Subcutaneous abdominal adipose tissue (tissue), 5 donors: ENCODE data around the gene TMEM59.
"Not testable (repeated sequence)": the region's sequence is repeated elsewhere in the genome, so short reads cannot be mapped to it uniquely, and the experiment has no call there.

Source experiments
- H3K27ac ChIP-seq: one replicate; pipeline ENCODE4 v1.7.0; 2013; ENCODE audit warnings: low read depth, mild to moderate bottlenecking, inconsistent platforms, low read length, moderate library complexity
- H3K27me3 ChIP-seq, 5 donors: one replicate each; pipeline ENCODE4 v1.7.0; 2013; ENCODE audit warnings: low read length in 5 of 5, inconsistent platforms in 1 of 5; ENCODE audit not compliant: control insufficient read depth in 5 of 5, insufficient read depth in 4 of 5
- H3K36me3 ChIP-seq, 5 donors: one replicate each; pipeline ENCODE4 v1.7.0; 2013; ENCODE audit warnings: low read length in 5 of 5; ENCODE audit not compliant: control insufficient read depth in 5 of 5, insufficient read depth in 5 of 5
- H3K4me1 ChIP-seq, 5 donors: one replicate each; pipeline ENCODE4 v1.7.0; 2013; ENCODE audit warnings: low read length in 5 of 5, mild to moderate bottlenecking in 3 of 5, moderate library complexity in 1 of 5; ENCODE audit not compliant: control insufficient read depth in 5 of 5, insufficient read depth in 5 of 5
- H3K4me3 ChIP-seq, 5 donors: one replicate each; pipeline ENCODE4 v1.7.0; 2013; ENCODE audit warnings: low read length in 5 of 5, low read depth in 1 of 5
- H3K9ac ChIP-seq, 5 donors: one replicate each; pipeline ENCODE4 v1.7.0; 2013; ENCODE audit warnings: low read length in 5 of 5, mild to moderate bottlenecking in 4 of 5, moderate library complexity in 3 of 5
- H3K9me3 ChIP-seq, 5 donors: one replicate each; pipeline ENCODE4 v1.7.0; 2013; ENCODE audit warnings: low read length in 5 of 5; ENCODE audit not compliant: control insufficient read depth in 5 of 5
- donor health status: healthy.
- donor health status: healthy.
- donor health status: healthy.
- donor health status: healthy.
- donor health status: healthy.

Gene TMEM59

GRCh38 chr1:54053745-54054437 lies 887 bp upstream of the TMEM59 start:
- Histone ChIP-seq H3K9ac (peak overlapping the region; percentile 82 to 98 (median 91)), H3K4me3 (peak overlapping the region; percentile 70 to 99 (median 90)), H3K4me1 (peaks cover 11 to 38% (median 34%) of the 10 kb centered on the region in 5 donors), H3K36me3 (peaks cover 0 to 7% (median 0%) of the 10 kb centered on the region in 5 donors), H3K27ac (peak overlapping the region; percentile 91), H3K27me3 (no peaks in the 10 kb centered on the region), H3K9me3 (no peaks in the 10 kb centered on the region)

- Histone ChIP-seq H3K4me1 (peaks cover 11 to 48% (median 44%) of the 10 kb centered on the region in 5 donors), H3K27ac (peak overlapping the region; percentile 91), H3K36me3 (peaks cover 0 to 2% (median 0%) of the 10 kb centered on the region in 5 donors), H3K9me3 (no peaks in the 10 kb centered on the region), H3K4me3 (peak overlapping the region; percentile 70 to 100 (median 99)), H3K9ac (peak overlapping the region; percentile 85 to 99 (median 96)), H3K27me3 (no peaks in the 10 kb centered on the region)
Measured at GRCh38 chr1:54052431-54052933, 522 bp downstream of the TMEM59 start.

- Histone ChIP-seq H3K9me3 (no peaks in the 10 kb centered on the region), H3K4me3 (peak overlapping the region; percentile 70 to 100 (median 99)), H3K9ac (peak overlapping the region; percentile 85 to 99 (median 96)), H3K27ac (peak overlapping the region; percentile 91), H3K27me3 (no peaks in the 10 kb centered on the region), H3K36me3 (no peaks in the 10 kb centered on the region), H3K4me1 (peaks cover 11 to 53% (median 49%) of the 10 kb centered on the region in 5 donors)
Measured at GRCh38 chr1:54051933-54052430, 1.0 kb downstream of the TMEM59 start.

GRCh38 chr1:54050435-54050834 lies 2.6 kb downstream of the TMEM59 start:
- H3K4me1 ChIP-seq: peaks cover 11 to 54% (median 53%) of the 10 kb centered on the region in 5 donors
- not testable (repeated sequence) for H3K9me3 ChIP-seq, H3K4me3 ChIP-seq, H3K27ac ChIP-seq, H3K27me3 ChIP-seq, H3K9ac ChIP-seq, H3K36me3 ChIP-seq

GRCh38 chr1:54047384-54048305 lies 5.4 kb downstream of the TMEM59 start:
- H3K4me3 ChIP-seq: no peak overlapping the region
- no peak overlapping the region for H3K27ac ChIP-seq
- peaks cover 6 to 12% (median 9%) of the 10 kb centered on the region in 5 donors for H3K36me3 ChIP-seq
- peak overlapping the region in 3 of 5 donors; percentile 9 to 57 (median 19) for H3K9ac ChIP-seq
- no peaks in the 10 kb centered on the region for H3K9me3 ChIP-seq
- H3K4me1 ChIP-seq: peaks cover 4 to 45% (median 39%) of the 10 kb centered on the region in 5 donors
- no peaks in the 10 kb centered on the region for H3K27me3 ChIP-seq

- peak overlapping the region; percentile 12 for H3K27ac ChIP-seq
- H3K27me3 ChIP-seq: no peaks in the 10 kb centered on the region
- peaks cover 14 to 20% (median 18%) of the 10 kb centered on the region in 5 donors for H3K36me3 ChIP-seq
- peaks cover 0 to 38% (median 32%) of the 10 kb centered on the region in 5 donors for H3K4me1 ChIP-seq
- H3K9me3 ChIP-seq: no peaks in the 10 kb centered on the region
- peak overlapping the region in 2 of 5 donors; percentile 9 to 57 for H3K9ac ChIP-seq
- no peak overlapping the region for H3K4me3 ChIP-seq
Measured at GRCh38 chr1:54046671-54047383, 6.2 kb downstream of the TMEM59 start.

- no peaks in the 10 kb centered on the region for H3K27me3 ChIP-seq
- no peak overlapping the region for H3K27ac ChIP-seq
- no peak overlapping the region for H3K9ac ChIP-seq
- peaks cover 0 to 28% (median 21%) of the 10 kb centered on the region in 5 donors for H3K4me1 ChIP-seq
- no peak overlapping the region for H3K4me3 ChIP-seq
- no peaks in the 10 kb centered on the region for H3K9me3 ChIP-seq
- peaks cover 25 to 33% (median 31%) of the 10 kb centered on the region in 5 donors for H3K36me3 ChIP-seq
Measured at GRCh38 chr1:54045496-54045895, 7.5 kb downstream of the TMEM59 start.

- Histone ChIP-seq H3K9me3 (no peaks in the 10 kb centered on the region), H3K9ac (peak overlapping the region in 1 of 5 donors; percentile 20), H3K27ac (no peak overlapping the region), H3K4me3 (no peak overlapping the region), H3K36me3 (peaks cover 55 to 65% (median 63%) of the 10 kb centered on the region in 5 donors), H3K4me1 (peaks cover 0 to 4% (median 0%) of the 10 kb centered on the region in 5 donors), H3K27me3 (no peaks in the 10 kb centered on the region)
Measured at GRCh38 chr1:54041806-54042205, 11.2 kb downstream of the TMEM59 start.

GRCh38 chr1:54037476-54037875 lies 15.5 kb downstream of the TMEM59 start:
- no peaks in the 10 kb centered on the region for H3K27me3 ChIP-seq
- no peak overlapping the region for H3K4me3 ChIP-seq
- no peak overlapping the region for H3K9ac ChIP-seq
- H3K36me3 ChIP-seq: peaks cover 68 to 97% (median 85%) of the 10 kb centered on the region in 5 donors
- H3K27ac ChIP-seq: no peak overlapping the region
- H3K4me1 ChIP-seq: no peaks in the 10 kb centered on the region
- H3K9me3 ChIP-seq: no peaks in the 10 kb centered on the region
